Right atrium auricular region (tissue), 2 donors: ENCODE results near the gene SH3TC2. TPM values are rescaled to one million over a fixed set of nuclear protein-coding genes. Genes with fewer than 3 reads are reported as not detected.

ENCODE experiments used
- DNase-seq: peaks from one replicate; pipeline ENCODE4 v3.0.0-alpha.2; 2019; ENCODE audit warnings: low spot score
- H3K27ac ChIP-seq, 2 donors: fragments of 200-600 bp; sonication (generic); 1 replicate in 1 of 2; 2 replicates in 1 of 2; pipeline ENCODE4 v1.5.1; 2016 to 2019
- H3K27me3 ChIP-seq, 2 donors: fragments of 200-600 bp; sonication (generic); one replicate each; pipeline versions ENCODE4 v1.5.1 to v1.6.0; 2017 to 2019
- H3K36me3 ChIP-seq: fragments of 200-600 bp; sonication (generic); one replicate; pipeline ENCODE4 v1.5.1; 2016
- H3K4me1 ChIP-seq, 2 donors: fragments of 200-600 bp; sonication (generic); one replicate each; pipeline versions ENCODE4 v1.5.1 to v1.6.0; 2017 to 2019
- H3K4me3 ChIP-seq, 2 donors: fragments of 200-600 bp; sonication (generic); 1 replicate in 1 of 2; 2 replicates in 1 of 2; pipeline ENCODE4 v1.5.1; 2017 to 2019; ENCODE audit warnings: mild to moderate bottlenecking in 1 of 2, moderate library complexity in 1 of 2
- H3K9me3 ChIP-seq, 2 donors: fragments of 200-600 bp; sonication (generic); one replicate each; pipeline ENCODE4 v1.5.1; 2019
- CTCF ChIP-seq, 2 donors: fragments of 200-600 bp; sonication (generic); IDR thresholded peaks; one replicate each; pipeline ENCODE4 v1.5.1; 2019; ENCODE audit warnings: antibody characterized with exemption in 2 of 2
- total RNA-seq, 2 donors: library from RNA; depleted of rRNA; stranded (reverse); fragments of >200 nt; gene quantifications; one replicate each; pipeline ENCODE4 v1.1.0, GENCODE V29; 2016

Gene SH3TC2
- total RNA-seq, 2 donors from 2014 or later = 4.7 to 13.1 TPM

- H3K4me3 ChIP-seq = no peak overlapping the region
These were observed 84.3 kb downstream of the SH3TC2 start for GRCh38 chr5:148978370-148979082.

GRCh38 chr5:148976569-148977381 is 86.1 kb downstream of the SH3TC2 start:
- Histone ChIP-seq H3K27ac (no peak overlapping the region), H3K4me1 (peaks cover 0 to 26% of the 10 kb centered on the region in 2 donors), H3K27me3 (no peaks in the 10 kb centered on the region), H3K36me3 (no peaks in the 10 kb centered on the region), H3K9me3 (no peaks in the 10 kb centered on the region), H3K4me3 (no peak overlapping the region)
- no peak for DNase-seq
- TF ChIP-seq CTCF (IDR thresholded peaks at IDR 0.05) = no peak

More at GRCh38 chr5:148978370-148979082, 84.3 kb downstream of the SH3TC2 start:
- no peak for DNase-seq
- Histone ChIP-seq H3K27me3 (no peaks in the 10 kb centered on the region), H3K4me1 (peaks cover 0 to 9% of the 10 kb centered on the region in 2 donors), H3K36me3 (no peaks in the 10 kb centered on the region), H3K9me3 (no peaks in the 10 kb centered on the region), H3K27ac (no peak overlapping the region)
- no peak for TF ChIP-seq CTCF (IDR thresholded peaks at IDR 0.05)

GRCh38 chr5:148974642-148975327 is 88.1 kb downstream of the SH3TC2 start:
- Histone ChIP-seq H3K27ac (no peak overlapping the region), H3K4me1 (peaks cover 0 to 34% of the 10 kb centered on the region in 2 donors), H3K27me3 (no peaks in the 10 kb centered on the region)

GRCh38 chr5:148973455-148973854 is 89.4 kb downstream of the SH3TC2 start:
- Histone ChIP-seq H3K27ac (peak overlapping the region; percentile 69 to 89), H3K4me3 (no peak overlapping the region), H3K9me3 (no peaks in the 10 kb centered on the region), H3K27me3 (no peaks in the 10 kb centered on the region), H3K4me1 (peaks cover 0 to 37% of the 10 kb centered on the region in 2 donors), H3K36me3 (no peaks in the 10 kb centered on the region)
- no peak for TF ChIP-seq CTCF (IDR thresholded peaks at IDR 0.05)
- no peak for DNase-seq

More at GRCh38 chr5:148974642-148975327, 88.1 kb downstream of the SH3TC2 start:
- Histone ChIP-seq H3K9me3 (no peaks in the 10 kb centered on the region), H3K36me3 (no peaks in the 10 kb centered on the region), H3K4me3 (no peak overlapping the region)
- TF ChIP-seq CTCF (IDR thresholded peaks at IDR 0.05) = no peak
- DNase-seq = no peak

- DNase-seq = peak; percentile 87
- no peak overlapping the region for H3K4me3 ChIP-seq
These were observed 89.9 kb downstream of the SH3TC2 start for GRCh38 chr5:148972974-148973374.

More at GRCh38 chr5:148972974-148973374, 89.9 kb downstream of the SH3TC2 start:
- no peak for TF ChIP-seq CTCF (IDR thresholded peaks at IDR 0.05)
- peaks cover 0 to 37% of the 10 kb centered on the region in 2 donors for H3K4me1 ChIP-seq
- peak overlapping the region; percentile 69 to 89 for H3K27ac ChIP-seq
- H3K9me3 ChIP-seq = no peaks in the 10 kb centered on the region
- H3K36me3 ChIP-seq = no peaks in the 10 kb centered on the region
- no peaks in the 10 kb centered on the region for H3K27me3 ChIP-seq
